MM.1S (cell line): ENCODE measurements around the gene CACNA2D1.

Experiments
- DNase-seq: peaks from one replicate; pipeline ENCODE4 v3.0.0-alpha.2; 2015
- H2AFZ ChIP-seq: fragments of 300-600 bp; sonication (generic); 2 replicates; pipeline ENCODE4 v1.6.0; 2016; ENCODE audit warnings: antibody characterized with exemption, low read length
- H3F3A ChIP-seq: fragments of 300-600 bp; sonication (generic); 2 replicates; pipeline ENCODE4 v1.6.1; 2016; ENCODE audit warnings: mild to moderate bottlenecking, antibody characterized with exemption, low read length, moderate library complexity, mixed read lengths; ENCODE audit not compliant: insufficient read depth
- H3K27ac ChIP-seq: fragments of 300-600 bp; sonication (generic); 2 replicates; pipeline ENCODE4 v1.5.1; 2016; ENCODE audit warnings: mild to moderate bottlenecking, low read length
- H3K27me3 ChIP-seq: fragments of 300-600 bp; sonication (generic); replicated peaks from 2 replicates; pipeline ENCODE4 v1.6.0; 2016; ENCODE audit warnings: low read length; ENCODE audit not compliant: insufficient read depth
- H3K36me3 ChIP-seq: fragments of 300-600 bp; sonication (generic); replicated peaks from 2 replicates; pipeline ENCODE4 v1.6.1; 2016; ENCODE audit warnings: mild to moderate bottlenecking, low read length, mixed read lengths; ENCODE audit not compliant: insufficient read depth
- H3K4me1 ChIP-seq: fragments of 300-600 bp; sonication (generic); 2 replicates; pipeline ENCODE4 v1.6.1; 2016; ENCODE audit warnings: low read length, mixed read lengths
- H3K4me2 ChIP-seq: fragments of 300-600 bp; sonication (generic); 2 replicates; pipeline ENCODE4 v1.6.0; 2016; ENCODE audit warnings: low read depth, low read length
- H3K4me3 ChIP-seq: fragments of 300-600 bp; sonication (generic); 2 replicates; pipeline ENCODE4 v1.5.1; 2016; ENCODE audit warnings: low read length, mixed read lengths
- H3K79me2 ChIP-seq: fragments of 300-600 bp; sonication (generic); 2 replicates; pipeline ENCODE4 v1.6.1; 2016; ENCODE audit warnings: mixed run types, low read length, mixed read lengths
- H3K9ac ChIP-seq: fragments of 300-600 bp; sonication (generic); 2 replicates; pipeline ENCODE4 v1.6.1; 2016; ENCODE audit warnings: low read length, mixed read lengths
- H3K9me2 ChIP-seq: fragments of 300-600 bp; sonication (generic); replicated peaks from 2 replicates; pipeline ENCODE4 v1.6.1; 2016; ENCODE audit warnings: mild to moderate bottlenecking, low read length, mixed read lengths; ENCODE audit not compliant: insufficient read depth
- H3K9me3 ChIP-seq: fragments of 300-600 bp; sonication (generic); replicated peaks from 2 replicates; pipeline ENCODE4 v1.6.1; 2016; ENCODE audit warnings: mild to moderate bottlenecking, low read length, mixed read lengths; ENCODE audit not compliant: insufficient read depth
- H4K20me1 ChIP-seq: fragments of 300-600 bp; sonication (generic); 2 replicates; pipeline ENCODE4 v1.6.1; 2016; ENCODE audit warnings: mild to moderate bottlenecking, low read length, moderate library complexity, mixed read lengths; ENCODE audit not compliant: insufficient read depth
- CTCF ChIP-seq: fragments of 300-600 bp; sonication (generic); IDR thresholded peaks from 2 replicates; pipeline ENCODE4 v1.5.1; 2016; ENCODE audit warnings: antibody characterized with exemption, low read length, mixed read lengths
- EZH2 ChIP-seq: fragments of 300-600 bp; sonication (generic); optimal IDR thresholded peaks from 2 replicates; pipeline ENCODE3; 2017; ENCODE audit warnings: low read depth, mild to moderate bottlenecking, antibody characterized with exemption, low read length, mixed read lengths
- EZH2phosphoT487 ChIP-seq: fragments of 300-600 bp; sonication (generic); IDR thresholded peaks from 2 replicates; pipeline ENCODE4 v1.6.1; 2018; ENCODE audit warnings: antibody characterized with exemption, low read length

Gene CACNA2D1

GRCh38 chr7:82359426-82359825 is 84.2 kb downstream of the CACNA2D1 start:
- DNase-seq, result no peak
- Histone ChIP-seq H3K4me2 (no peak overlapping the region), H3K79me2 (no peaks in the 10 kb centered on the region), H3F3A (no peaks in the 10 kb centered on the region), H4K20me1 (no peaks in the 10 kb centered on the region), H3K36me3 (no peaks in the 10 kb centered on the region), H3K4me3 (no peak overlapping the region), H3K9me3 (no peaks in the 10 kb centered on the region), H3K4me1 (no peaks in the 10 kb centered on the region), H3K27ac (no peak overlapping the region), H3K9me2 (no peaks in the 10 kb centered on the region), H2AFZ (no peak overlapping the region), H3K9ac (no peak overlapping the region), H3K27me3 (no peaks in the 10 kb centered on the region)
- TF ChIP-seq CTCF (no peak), EZH2 (no peak), EZH2phosphoT487 (no peak)

DNA sequence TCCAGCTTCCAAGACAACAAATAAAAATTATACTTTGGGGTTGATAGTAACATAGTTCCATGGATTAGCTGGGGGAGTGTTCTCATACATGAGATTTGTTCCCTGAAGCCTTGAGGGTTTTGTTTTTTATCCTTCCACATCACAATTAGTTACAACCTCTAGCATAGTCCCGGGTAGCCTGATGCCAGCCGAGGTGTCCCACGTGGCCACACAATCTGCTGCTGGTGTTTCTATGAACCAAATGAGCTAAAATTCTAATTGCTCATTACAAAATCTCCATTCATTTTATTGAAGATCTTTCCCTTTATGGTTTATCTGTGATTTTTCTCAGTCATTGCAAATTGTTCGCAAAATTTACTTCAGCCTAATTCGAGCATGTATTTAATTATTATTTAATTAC is 84.7 kb downstream of the CACNA2D1 start:
- H3K36me3 ChIP-seq, result no peaks in the 10 kb centered on the region
- H3K4me2 ChIP-seq, result no peak overlapping the region
- no peak overlapping the region for H2AFZ ChIP-seq
- H3K79me2 ChIP-seq, result no peaks in the 10 kb centered on the region
- no peak for DNase-seq
- no peak overlapping the region for H3K9ac ChIP-seq
- H3K27ac ChIP-seq, result no peak overlapping the region
- no peaks in the 10 kb centered on the region for H3K4me1 ChIP-seq
- H3F3A ChIP-seq, result no peaks in the 10 kb centered on the region
- no peaks in the 10 kb centered on the region for H3K27me3 ChIP-seq
- no peaks in the 10 kb centered on the region for H3K9me2 ChIP-seq
- TF ChIP-seq EZH2 (no peak), EZH2phosphoT487 (no peak), CTCF (no peak)
- no peaks in the 10 kb centered on the region for H3K9me3 ChIP-seq
- H4K20me1 ChIP-seq, result no peaks in the 10 kb centered on the region
- H3K4me3 ChIP-seq, result no peak overlapping the region

DNA sequence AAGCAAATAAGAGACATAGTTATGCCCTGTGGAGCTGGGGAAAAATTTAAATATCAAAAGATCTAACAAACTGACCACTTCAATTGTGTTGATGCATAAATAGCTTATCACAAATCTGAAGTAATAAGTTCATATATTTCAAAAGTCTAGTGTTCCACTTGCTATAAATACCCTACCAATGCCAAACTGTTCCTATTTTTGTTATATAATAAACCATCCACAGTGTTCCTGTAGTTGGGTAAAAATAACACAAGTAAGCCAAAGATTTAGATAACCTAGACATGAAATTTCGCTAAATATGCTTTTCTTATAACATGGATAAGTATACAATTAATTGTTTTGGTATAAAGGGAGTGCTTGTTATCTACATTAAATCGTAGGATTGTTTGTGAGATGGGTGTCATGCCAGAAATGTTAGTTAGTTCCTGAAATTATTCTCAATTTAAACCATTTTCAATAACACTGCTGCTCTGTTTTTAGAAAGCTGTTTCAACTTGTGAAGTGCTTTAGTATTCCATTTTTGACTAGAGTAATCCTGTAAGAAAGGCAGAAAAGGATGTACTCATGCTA is 85.5 kb downstream of the CACNA2D1 start:
- no peaks in the 10 kb centered on the region for H3K36me3 ChIP-seq
- no peak overlapping the region for H3K4me2 ChIP-seq
- no peak for DNase-seq
- no peaks in the 10 kb centered on the region for H3F3A ChIP-seq
- no peak overlapping the region for H3K4me3 ChIP-seq
- no peak overlapping the region for H3K9ac ChIP-seq
- H2AFZ ChIP-seq, result no peak overlapping the region
- no peaks in the 10 kb centered on the region for H3K9me2 ChIP-seq
- no peak for TF ChIP-seq CTCF
- no peak for TF ChIP-seq EZH2
- no peak for TF ChIP-seq EZH2phosphoT487
- H3K9me3 ChIP-seq, result no peaks in the 10 kb centered on the region
- H3K27me3 ChIP-seq, result no peaks in the 10 kb centered on the region
- H3K27ac ChIP-seq, result no peak overlapping the region
- H4K20me1 ChIP-seq, result no peaks in the 10 kb centered on the region
- H3K79me2 ChIP-seq, result no peaks in the 10 kb centered on the region
- H3K4me1 ChIP-seq, result no peaks in the 10 kb centered on the region
